Osteoblast (primary cell): ENCODE data around the gene GPRASP2. TPM values are rescaled to one million over a fixed set of nuclear protein-coding genes. Genes with fewer than 3 reads are reported as not detected.

Experiments used
- DNase-seq: peaks from one replicate; pipeline ENCODE4 v3.0.0; 2011; ENCODE audit warnings: low spot score, mixed read lengths; ENCODE audit not compliant: insufficient read length; ENCODE audit errors: missing footprints
- H2AFZ ChIP-seq: 2 replicates; pipeline ENCODE4 v1.6.0; 2011; ENCODE audit warnings: mild to moderate bottlenecking, low read length
- H3K27ac ChIP-seq: 2 replicates; pipeline ENCODE4 v1.5.1; 2011; ENCODE audit warnings: mild to moderate bottlenecking, low read depth, low read length, moderate library complexity
- H3K27me3 ChIP-seq: 2 replicates; pipeline ENCODE4 v1.6.0; 2012; ENCODE audit warnings: mild to moderate bottlenecking, control low read depth, inconsistent platforms, low read length, moderate library complexity; ENCODE audit not compliant: insufficient read depth
- H3K36me3 ChIP-seq: 2 replicates; pipeline ENCODE4 v1.5.1; 2011; ENCODE audit warnings: mild to moderate bottlenecking, low read length, control low read depth, moderate library complexity; ENCODE audit not compliant: insufficient read depth
- H3K4me1 ChIP-seq: 2 replicates; pipeline ENCODE4 v1.5.1; 2011; ENCODE audit warnings: mild to moderate bottlenecking, low read length, control low read depth, moderate library complexity; ENCODE audit not compliant: insufficient read depth
- H3K4me2 ChIP-seq: 2 replicates; pipeline ENCODE4 v1.6.0; 2011; ENCODE audit warnings: mild to moderate bottlenecking, low read length; ENCODE audit not compliant: insufficient read depth
- H3K4me3 ChIP-seq: fragments of 200-600 bp; sonication (generic); 3 replicates; pipeline ENCODE4 v1.5.1; 2012; ENCODE audit warnings: mild to moderate bottlenecking, low read length, inconsistent platforms; ENCODE audit not compliant: insufficient read depth
- H3K79me2 ChIP-seq: 2 replicates; pipeline ENCODE4 v1.6.0; 2012; ENCODE audit warnings: mild to moderate bottlenecking, low read length, control low read depth, inconsistent platforms; ENCODE audit not compliant: insufficient read depth
- H3K9me3 ChIP-seq: 2 replicates; pipeline ENCODE4 v1.5.1; 2011; ENCODE audit warnings: low read depth, low read length, control low read depth
- H4K20me1 ChIP-seq: 2 replicates; pipeline ENCODE4 v1.6.0; 2012; ENCODE audit warnings: mild to moderate bottlenecking, low read length, control low read depth; ENCODE audit not compliant: insufficient read depth
- total RNA-seq: library from RNA; depleted of rRNA; stranded (reverse); fragments of >200 nt; gene quantifications from 2 replicates; pipeline ENCODE4 v1.2.3, GENCODE V29; 2012
- TF ChIP-seq, protein P1 (sequence below): IDR thresholded peaks from 2 replicates; pipeline ENCODE4 v1.5.1; 2011; ENCODE audit warnings: mild to moderate bottlenecking, low read depth, low read length, moderate library complexity; ENCODE audit errors: extremely low read depth

Gene GPRASP2
- total RNA-seq, 1 donor = 10.9 TPM

DNA sequence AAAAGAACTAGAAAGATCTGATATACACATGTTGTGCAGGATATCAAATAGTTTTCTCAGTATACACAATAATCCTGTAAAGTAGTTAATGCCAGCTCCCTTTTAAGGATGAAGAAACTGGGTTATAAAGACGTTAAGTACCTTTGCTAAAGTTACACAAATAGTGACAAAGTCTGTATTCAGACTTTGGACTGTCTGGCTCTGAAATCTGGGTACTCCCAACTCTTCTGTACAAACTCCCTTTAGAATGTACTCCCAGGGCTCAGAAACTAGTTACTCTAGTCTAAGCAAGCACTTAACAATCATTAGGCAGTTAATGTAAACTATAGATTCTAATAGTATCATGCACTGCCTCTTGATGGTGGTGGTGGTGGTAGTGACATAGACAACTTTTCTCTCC is 15.5 kb downstream of the GPRASP2 start:
- DNase-seq = no peak
- H3K4me2 ChIP-seq = no peak overlapping the region
- H3K4me3 ChIP-seq = no peak overlapping the region
- H2AFZ ChIP-seq = no peak overlapping the region
- TF ChIP-seq, protein P1, sequence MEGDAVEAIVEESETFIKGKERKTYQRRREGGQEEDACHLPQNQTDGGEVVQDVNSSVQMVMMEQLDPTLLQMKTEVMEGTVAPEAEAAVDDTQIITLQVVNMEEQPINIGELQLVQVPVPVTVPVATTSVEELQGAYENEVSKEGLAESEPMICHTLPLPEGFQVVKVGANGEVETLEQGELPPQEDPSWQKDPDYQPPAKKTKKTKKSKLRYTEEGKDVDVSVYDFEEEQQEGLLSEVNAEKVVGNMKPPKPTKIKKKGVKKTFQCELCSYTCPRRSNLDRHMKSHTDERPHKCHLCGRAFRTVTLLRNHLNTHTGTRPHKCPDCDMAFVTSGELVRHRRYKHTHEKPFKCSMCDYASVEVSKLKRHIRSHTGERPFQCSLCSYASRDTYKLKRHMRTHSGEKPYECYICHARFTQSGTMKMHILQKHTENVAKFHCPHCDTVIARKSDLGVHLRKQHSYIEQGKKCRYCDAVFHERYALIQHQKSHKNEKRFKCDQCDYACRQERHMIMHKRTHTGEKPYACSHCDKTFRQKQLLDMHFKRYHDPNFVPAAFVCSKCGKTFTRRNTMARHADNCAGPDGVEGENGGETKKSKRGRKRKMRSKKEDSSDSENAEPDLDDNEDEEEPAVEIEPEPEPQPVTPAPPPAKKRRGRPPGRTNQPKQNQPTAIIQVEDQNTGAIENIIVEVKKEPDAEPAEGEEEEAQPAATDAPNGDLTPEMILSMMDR = no peak
- H4K20me1 ChIP-seq = no peaks in the 10 kb centered on the region
- no peaks in the 10 kb centered on the region for H3K9me3 ChIP-seq
- H3K4me1 ChIP-seq = no peaks in the 10 kb centered on the region
- no peaks in the 10 kb centered on the region for H3K27me3 ChIP-seq
- H3K79me2 ChIP-seq = no peaks in the 10 kb centered on the region
- H3K36me3 ChIP-seq = no peaks in the 10 kb centered on the region
- H3K27ac ChIP-seq = no peak overlapping the region

DNA sequence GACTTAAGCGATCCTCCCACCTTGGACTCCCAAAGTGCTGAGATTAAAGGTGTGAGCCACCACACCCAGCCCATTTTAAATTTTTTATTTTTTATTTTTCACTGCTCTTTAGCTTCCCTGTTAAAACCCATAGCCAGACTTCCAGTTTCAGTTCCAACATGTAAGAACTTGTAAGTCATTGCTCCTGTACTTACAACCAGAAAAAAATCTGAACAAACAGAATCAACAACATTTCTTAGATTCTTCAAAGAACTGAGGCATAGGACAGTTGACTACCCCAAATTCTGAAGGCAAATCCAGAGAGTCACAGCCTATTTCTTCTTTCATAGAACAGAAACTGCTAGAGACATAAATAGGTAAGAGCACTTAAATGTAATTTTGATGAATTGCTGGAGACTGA is 16.4 kb downstream of the GPRASP2 start:
- Histone ChIP-seq H3K36me3 (no peaks in the 10 kb centered on the region), H3K27ac (no peak overlapping the region), H3K79me2 (no peaks in the 10 kb centered on the region), H3K9me3 (no peaks in the 10 kb centered on the region), H3K4me3 (no peak overlapping the region), H3K4me1 (no peaks in the 10 kb centered on the region), H3K27me3 (no peaks in the 10 kb centered on the region), H4K20me1 (no peaks in the 10 kb centered on the region), H3K4me2 (no peak overlapping the region), H2AFZ (no peak overlapping the region)
- TF ChIP-seq, protein P1 = no peak
- no peak for DNase-seq

DNA sequence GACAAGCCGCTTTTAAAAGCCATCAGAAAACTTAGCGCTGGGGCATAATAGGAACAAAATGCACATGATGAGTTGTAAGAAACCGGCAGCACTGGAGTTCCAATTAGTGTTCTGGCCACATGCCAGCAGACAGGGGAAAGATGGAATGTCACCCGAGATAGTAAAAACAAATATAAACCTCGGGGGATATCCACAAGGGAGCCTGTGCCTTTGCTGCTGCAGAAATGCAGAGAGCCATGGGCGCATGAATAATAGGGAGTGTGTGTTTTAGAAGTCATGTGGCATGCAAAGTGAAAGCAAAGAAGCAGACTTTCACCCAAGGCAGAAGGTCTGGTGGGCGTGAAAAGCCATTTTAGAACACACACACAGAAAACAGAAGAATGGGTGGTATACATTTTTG is 27.4 kb downstream of the GPRASP2 start:
- Histone ChIP-seq H3K4me1 (no peaks in the 10 kb centered on the region), H3K4me2 (no peak overlapping the region), H2AFZ (no peak overlapping the region), H3K79me2 (no peaks in the 10 kb centered on the region), H4K20me1 (no peaks in the 10 kb centered on the region), H3K4me3 (no peak overlapping the region), H3K36me3 (no peaks in the 10 kb centered on the region), H3K27ac (no peak overlapping the region), H3K9me3 (no peaks in the 10 kb centered on the region), H3K27me3 (peaks cover 6% of the 10 kb centered on the region)
- TF ChIP-seq, protein P1 = no peak
- DNase-seq = no peak

GRCh38 chrX:102744307-102744706 is 32.1 kb downstream of the GPRASP2 start:
- H3K27me3 ChIP-seq = no peaks in the 10 kb centered on the region
- DNase-seq = no peak
- TF ChIP-seq, protein P1 = no peak
- no peak overlapping the region for H3K4me3 ChIP-seq
- no peaks in the 10 kb centered on the region for H3K9me3 ChIP-seq
- H3K4me2 ChIP-seq = no peak overlapping the region
- no peaks in the 10 kb centered on the region for H3K4me1 ChIP-seq
- no peaks in the 10 kb centered on the region for H4K20me1 ChIP-seq
- no peaks in the 10 kb centered on the region for H3K36me3 ChIP-seq
- H3K27ac ChIP-seq = no peak overlapping the region
- no peak overlapping the region for H2AFZ ChIP-seq
- no peaks in the 10 kb centered on the region for H3K79me2 ChIP-seq
